Measurements from ENCODE around the gene KCNC3. TPM values are rescaled to one million over a fixed set of nuclear protein-coding genes. Genes with fewer than 3 reads are reported as not detected.

KCNC3 gene
- total and polyA plus RNA-seq, 12 donors = 0.88 to 4.0 (median 2.3) TPM

DNA sequence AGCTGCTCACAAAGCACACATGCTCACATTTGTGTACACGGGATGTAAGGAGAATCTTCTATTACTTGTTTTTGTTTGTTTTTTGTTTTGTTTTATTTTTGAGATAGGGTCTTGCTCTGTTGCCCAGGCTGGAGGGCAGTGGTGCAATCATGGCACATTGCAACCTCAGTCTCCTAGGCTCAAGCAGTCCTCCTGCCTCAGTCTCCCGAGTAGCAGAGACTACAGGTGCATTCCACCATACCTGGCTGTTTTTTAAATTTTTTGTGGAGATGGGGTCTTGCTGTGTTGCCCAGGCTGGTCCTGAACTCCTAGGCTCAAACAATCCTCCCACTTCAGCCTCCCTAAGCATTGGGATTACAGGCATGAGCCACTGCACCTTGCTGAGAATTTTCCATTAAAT, 41.8 kb downstream of the KCNC3 start:
- TF ChIP-seq, protein P1, sequence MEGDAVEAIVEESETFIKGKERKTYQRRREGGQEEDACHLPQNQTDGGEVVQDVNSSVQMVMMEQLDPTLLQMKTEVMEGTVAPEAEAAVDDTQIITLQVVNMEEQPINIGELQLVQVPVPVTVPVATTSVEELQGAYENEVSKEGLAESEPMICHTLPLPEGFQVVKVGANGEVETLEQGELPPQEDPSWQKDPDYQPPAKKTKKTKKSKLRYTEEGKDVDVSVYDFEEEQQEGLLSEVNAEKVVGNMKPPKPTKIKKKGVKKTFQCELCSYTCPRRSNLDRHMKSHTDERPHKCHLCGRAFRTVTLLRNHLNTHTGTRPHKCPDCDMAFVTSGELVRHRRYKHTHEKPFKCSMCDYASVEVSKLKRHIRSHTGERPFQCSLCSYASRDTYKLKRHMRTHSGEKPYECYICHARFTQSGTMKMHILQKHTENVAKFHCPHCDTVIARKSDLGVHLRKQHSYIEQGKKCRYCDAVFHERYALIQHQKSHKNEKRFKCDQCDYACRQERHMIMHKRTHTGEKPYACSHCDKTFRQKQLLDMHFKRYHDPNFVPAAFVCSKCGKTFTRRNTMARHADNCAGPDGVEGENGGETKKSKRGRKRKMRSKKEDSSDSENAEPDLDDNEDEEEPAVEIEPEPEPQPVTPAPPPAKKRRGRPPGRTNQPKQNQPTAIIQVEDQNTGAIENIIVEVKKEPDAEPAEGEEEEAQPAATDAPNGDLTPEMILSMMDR (IDR thresholded peaks at IDR 0.05) = no peak
- intact Hi-C loops (cut with DNase I) = no loop called here
- Histone ChIP-seq H3K27ac (no peak overlapping the region), H3K9me3 (peaks cover 0 to 41% (median 13%) of the 10 kb centered on the region in 11 donors), H3K36me3 (peaks cover 0 to 71% (median 7%) of the 10 kb centered on the region in 9 donors), H3K27me3 (peaks cover 0 to 4% (median 0%) of the 10 kb centered on the region in 7 donors), H3K4me1 (no peaks in the 10 kb centered on the region), H3K4me3 (no peak overlapping the region)
- no peak for ATAC-seq
- WGBS, 2 donors = 85 to 89% methylated on average over 2 of the region's 2 CpGs
- DNase-seq = no peak

GRCh38 chr19:50286443-50286842, 42.7 kb downstream of the KCNC3 start:
- no peaks in the 10 kb centered on the region for H3K4me1 ChIP-seq
- H3K27me3 ChIP-seq = peaks cover 0 to 4% (median 0%) of the 10 kb centered on the region in 7 donors
- 90 to 92% methylated on average over 18 of the region's 18 CpGs for WGBS, 2 donors
- no peak overlapping the region for H3K4me3 ChIP-seq
- intact Hi-C loops (cut with DNase I) = no loop called here
- TF ChIP-seq, protein P1 (IDR thresholded peaks at IDR 0.05) = no peak
- peaks cover 0 to 41% (median 13%) of the 10 kb centered on the region in 11 donors for H3K9me3 ChIP-seq
- H3K36me3 ChIP-seq = peaks cover 0 to 68% (median 7%) of the 10 kb centered on the region in 9 donors
- no peak overlapping the region for H3K27ac ChIP-seq
- no peak for ATAC-seq
- no peak for DNase-seq

GRCh38 chr19:50285833-50286232, 43.3 kb downstream of the KCNC3 start:
- H3K4me3 ChIP-seq = no peak overlapping the region
- peaks cover 0 to 68% (median 7%) of the 10 kb centered on the region in 9 donors for H3K36me3 ChIP-seq
- peaks cover 0 to 41% (median 13%) of the 10 kb centered on the region in 11 donors for H3K9me3 ChIP-seq
- no peaks in the 10 kb centered on the region for H3K4me1 ChIP-seq
- H3K27ac ChIP-seq = no peak overlapping the region
- DNase-seq (no peak), ATAC-seq (no peak)
- peaks cover 0 to 4% (median 0%) of the 10 kb centered on the region in 7 donors for H3K27me3 ChIP-seq
- intact Hi-C loops (cut with DNase I) = no loop called here
- 79 to 86% methylated on average over 2 of the region's 2 CpGs for WGBS, 2 donors
- TF ChIP-seq, protein P1 (IDR thresholded peaks at IDR 0.05) = no peak

DNA sequence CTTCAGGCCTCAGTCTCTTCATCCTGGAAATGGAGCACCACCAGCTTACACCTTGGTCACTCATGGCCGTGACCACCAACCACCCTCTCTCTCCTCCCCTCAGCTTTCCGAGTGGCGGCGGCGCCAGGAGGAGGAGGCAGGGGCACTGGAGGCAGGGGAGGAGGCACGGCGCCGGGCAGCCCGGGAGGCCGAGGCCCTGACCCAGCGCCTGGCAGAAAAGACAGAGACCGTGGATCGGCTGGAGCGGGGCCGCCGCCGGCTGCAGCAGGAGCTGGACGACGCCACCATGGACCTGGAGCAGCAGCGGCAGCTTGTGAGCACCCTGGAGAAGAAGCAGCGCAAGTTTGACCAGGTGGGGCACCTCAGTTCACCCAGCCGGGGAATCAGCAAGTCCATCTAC, 47.7 kb downstream of the KCNC3 start:
- Histone ChIP-seq H3K9me3 (peaks cover 0 to 18% (median 11%) of the 10 kb centered on the region in 11 donors), H3K4me1 (no peaks in the 10 kb centered on the region), H3K27me3 (no peaks in the 10 kb centered on the region), H3K36me3 (peaks cover 0 to 62% (median 4%) of the 10 kb centered on the region in 9 donors), H3K4me3 (no peak overlapping the region), H3K27ac (no peak overlapping the region)
- no peak for DNase-seq
- no peak for ATAC-seq
- WGBS, 2 donors = 94 to 96% methylated on average over 22 of the region's 22 CpGs
- TF ChIP-seq, protein P1 (IDR thresholded peaks at IDR 0.05) = no peak
- intact Hi-C loops (cut with DNase I) = no loop called here

Measured in heart right ventricle (tissue), 16 donors.